MCF 10A (cell line): ENCODE results near the gene C14orf132. TPM values are rescaled to one million over a fixed set of nuclear protein-coding genes. Genes with fewer than 3 reads are reported as not detected.

Experiments
- BruUV-seq: library from RNA; stranded (reverse); fragments of 400-500 nt; replicated peaks from 2 replicates; lab custom pipeline; 2021; lab: Mats Ljungman, UMichigan
- CTCF ChIA-PET: fragments of 300-600 bp; sonication (Branson Sonifier 250); formaldehyde crosslinking; extraction: SDS; loops from one replicate; lab custom pipeline; 2021; ENCODE audit warnings: antibody characterized with exemption, inconsistent platforms; lab: Yijun Ruan, JAX
- POLR2A ChIA-PET: fragments of 300-600, 350-650 bp; sonication (Branson Sonifier 250); formaldehyde crosslinking; extraction: SDS; loops from one replicate; lab custom pipeline; 2020; ENCODE audit warnings: antibody characterized with exemption, inconsistent platforms; lab: Yijun Ruan, JAX
- DNase-seq: peaks from one replicate; pipeline ENCODE4 v3.0.0-alpha.2; 2018; ENCODE audit not compliant: unreplicated experiment
- H3K27ac Mint-ChIP-seq: one replicate; pipeline ENCODE4 v1.8.0; 2022; ENCODE audit warnings: mild to moderate bottlenecking, low read depth, mixed read lengths; ENCODE audit not compliant: unreplicated experiment
- H3K27me3 Mint-ChIP-seq: one replicate; pipeline ENCODE4 v1.8.0; 2022; ENCODE audit warnings: mixed read lengths; ENCODE audit not compliant: insufficient read depth, unreplicated experiment
- H3K36me3 Mint-ChIP-seq: one replicate; pipeline ENCODE4 v1.8.0; 2022; ENCODE audit warnings: mild to moderate bottlenecking, moderate library complexity, mixed read lengths; ENCODE audit not compliant: insufficient read depth, unreplicated experiment
- H3K4me1 Mint-ChIP-seq: one replicate; pipeline ENCODE4 v1.8.0; 2022; ENCODE audit warnings: mixed read lengths; ENCODE audit not compliant: insufficient read depth, unreplicated experiment
- H3K4me3 Mint-ChIP-seq: one replicate; pipeline ENCODE4 v1.8.0; 2022; ENCODE audit warnings: mild to moderate bottlenecking, moderate library complexity, mixed read lengths; ENCODE audit not compliant: unreplicated experiment
- H3K9me3 Mint-ChIP-seq: one replicate; pipeline ENCODE4 v1.8.0; 2022; ENCODE audit warnings: mixed read lengths; ENCODE audit not compliant: unreplicated experiment
- intact Hi-C: fragments of 100-400 bp; cut with micrococcal nuclease; formaldehyde crosslinking; loops from 2 replicates; pipeline ENCODE4 v1.14.1; 2022
- total RNA-seq: library from RNA; stranded (reverse); gene quantifications from 2 replicates; pipeline ENCODE4 v1.2.3, GENCODE V29; 2022
- TF ChIP-seq, protein P1 (sequence below): fragments of 200-600 bp; IDR thresholded peaks from one replicate; pipeline ENCODE4 v1.8.0; 2022; ENCODE audit warnings: antibody characterized with exemption, mild to moderate bottlenecking; ENCODE audit not compliant: unreplicated experiment

The C14orf132 gene
- total RNA-seq, 1 experiment from 2014 or later = not detected

DNA sequence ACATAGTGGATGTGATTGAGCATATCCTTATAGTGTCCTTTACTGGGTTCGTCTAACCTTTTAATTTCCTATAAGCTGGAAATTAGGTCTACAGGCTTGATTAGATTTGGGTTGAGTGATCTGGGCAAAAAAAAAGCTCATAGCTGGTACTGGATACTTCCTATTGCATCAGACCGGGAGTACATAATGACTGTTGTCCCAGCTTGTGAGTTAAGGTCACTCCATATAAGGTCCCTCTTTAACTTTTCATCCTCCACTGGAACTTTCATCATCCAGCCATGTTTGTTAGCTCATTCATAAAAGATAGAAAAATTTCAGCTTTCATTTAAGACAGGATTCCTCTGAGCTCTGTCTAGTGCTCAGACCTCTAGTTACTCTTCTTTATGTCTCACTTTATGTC, 80.8 kb downstream of the C14orf132 start:
- CTCF ChIA-PET = interaction anchor here (0.6 to 1.7 kb wide), 4 partner anchors 13 to 205 kb away, joined by 3 to 6 read pairs (median 4); no protein-coding TSS in a partner anchor
- H3K27ac Mint-ChIP-seq = no peak overlapping the region

DNA sequence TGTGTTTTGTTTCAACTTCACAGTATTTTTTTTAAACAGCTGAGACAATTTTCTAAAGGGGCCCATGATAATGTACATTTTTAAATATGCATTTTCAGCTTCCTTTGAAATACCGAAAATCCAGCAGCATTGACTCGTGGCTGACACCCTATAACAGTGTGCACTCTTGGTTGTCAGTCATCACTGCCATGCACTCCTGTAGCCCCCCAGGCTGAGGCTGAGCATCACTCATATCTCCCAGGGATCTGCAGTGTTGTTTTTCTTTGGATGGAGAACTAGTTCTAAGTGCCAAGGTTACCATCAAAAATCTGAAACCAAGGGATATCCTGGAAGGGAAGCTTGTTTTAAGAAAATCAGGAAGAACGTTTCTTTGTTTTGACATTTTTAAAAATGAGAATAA, 81.2 kb downstream of the C14orf132 start:
- ChIA-PET CTCF (interaction anchor here (0.6 to 1.7 kb wide), 4 partner anchors 13 to 205 kb away, joined by 3 to 6 read pairs (median 4); no protein-coding TSS in a partner anchor), POLR2A (interaction anchor here (0.6 to 0.8 kb wide), 3 partner anchors 8 to 26 kb away, joined by 3 read pairs; no protein-coding TSS in a partner anchor)
- no TSS peak for BruUV-seq
- intact Hi-C loops = no loop called here
- no peaks in the 10 kb centered on the region for H3K9me3 Mint-ChIP-seq
- H3K4me3 Mint-ChIP-seq = no peak overlapping the region
- TF ChIP-seq, protein P1, sequence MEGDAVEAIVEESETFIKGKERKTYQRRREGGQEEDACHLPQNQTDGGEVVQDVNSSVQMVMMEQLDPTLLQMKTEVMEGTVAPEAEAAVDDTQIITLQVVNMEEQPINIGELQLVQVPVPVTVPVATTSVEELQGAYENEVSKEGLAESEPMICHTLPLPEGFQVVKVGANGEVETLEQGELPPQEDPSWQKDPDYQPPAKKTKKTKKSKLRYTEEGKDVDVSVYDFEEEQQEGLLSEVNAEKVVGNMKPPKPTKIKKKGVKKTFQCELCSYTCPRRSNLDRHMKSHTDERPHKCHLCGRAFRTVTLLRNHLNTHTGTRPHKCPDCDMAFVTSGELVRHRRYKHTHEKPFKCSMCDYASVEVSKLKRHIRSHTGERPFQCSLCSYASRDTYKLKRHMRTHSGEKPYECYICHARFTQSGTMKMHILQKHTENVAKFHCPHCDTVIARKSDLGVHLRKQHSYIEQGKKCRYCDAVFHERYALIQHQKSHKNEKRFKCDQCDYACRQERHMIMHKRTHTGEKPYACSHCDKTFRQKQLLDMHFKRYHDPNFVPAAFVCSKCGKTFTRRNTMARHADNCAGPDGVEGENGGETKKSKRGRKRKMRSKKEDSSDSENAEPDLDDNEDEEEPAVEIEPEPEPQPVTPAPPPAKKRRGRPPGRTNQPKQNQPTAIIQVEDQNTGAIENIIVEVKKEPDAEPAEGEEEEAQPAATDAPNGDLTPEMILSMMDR = no peak
- no peaks in the 10 kb centered on the region for H3K27me3 Mint-ChIP-seq
- peaks cover 10% of the 10 kb centered on the region for H3K4me1 Mint-ChIP-seq
- no peaks in the 10 kb centered on the region for H3K36me3 Mint-ChIP-seq
- no peak for DNase-seq
- H3K27ac Mint-ChIP-seq = no peak overlapping the region

More for the DNA sequence above, 80.8 kb downstream of the C14orf132 start:
- Mint-ChIP-seq H3K9me3 (no peaks in the 10 kb centered on the region), H3K36me3 (no peaks in the 10 kb centered on the region), H3K4me3 (no peak overlapping the region), H3K27me3 (no peaks in the 10 kb centered on the region), H3K4me1 (peaks cover 10% of the 10 kb centered on the region)
- no TSS peak for BruUV-seq
- POLR2A ChIA-PET = interaction anchor here (0.6 to 0.8 kb wide), 3 partner anchors 9 to 26 kb away, joined by 3 read pairs; no protein-coding TSS in a partner anchor
- intact Hi-C loops = no loop called here
- DNase-seq = no peak
- TF ChIP-seq, protein P1 = no peak

DNA sequence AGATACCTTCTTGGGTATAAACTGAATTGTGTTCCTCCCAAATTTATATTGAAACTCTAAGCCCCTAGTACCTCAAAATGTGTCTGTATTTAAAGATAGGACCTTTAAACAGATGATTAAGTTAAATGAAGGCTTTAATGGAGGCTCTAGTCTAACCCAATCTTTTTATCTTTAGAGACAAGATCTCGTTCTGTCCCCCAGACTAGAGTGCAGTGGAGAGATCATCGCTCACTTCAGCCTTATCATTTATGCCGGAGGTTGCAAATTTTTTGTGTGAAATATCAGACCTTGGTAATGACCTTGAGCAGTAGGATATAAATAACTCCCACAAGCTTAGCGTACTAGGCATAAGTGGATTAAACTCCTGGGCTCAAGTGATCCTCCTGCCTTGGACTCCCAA, 81.8 kb downstream of the C14orf132 start:
- no peak overlapping the region for H3K4me3 Mint-ChIP-seq
- H3K4me1 Mint-ChIP-seq = peaks cover 10% of the 10 kb centered on the region
- H3K27me3 Mint-ChIP-seq = no peaks in the 10 kb centered on the region
- intact Hi-C loops = no loop called here
- no peaks in the 10 kb centered on the region for H3K9me3 Mint-ChIP-seq
- H3K36me3 Mint-ChIP-seq = no peaks in the 10 kb centered on the region
- TF ChIP-seq, protein P1 = no peak
- ChIA-PET CTCF (interaction anchor here (1.7 kb wide), 1 partner anchor 16 kb away, joined by 6 read pairs; no protein-coding TSS in a partner anchor), POLR2A (no interaction called here)
- no peak overlapping the region for H3K27ac Mint-ChIP-seq
- DNase-seq = no peak
- no TSS peak for BruUV-seq

DNA sequence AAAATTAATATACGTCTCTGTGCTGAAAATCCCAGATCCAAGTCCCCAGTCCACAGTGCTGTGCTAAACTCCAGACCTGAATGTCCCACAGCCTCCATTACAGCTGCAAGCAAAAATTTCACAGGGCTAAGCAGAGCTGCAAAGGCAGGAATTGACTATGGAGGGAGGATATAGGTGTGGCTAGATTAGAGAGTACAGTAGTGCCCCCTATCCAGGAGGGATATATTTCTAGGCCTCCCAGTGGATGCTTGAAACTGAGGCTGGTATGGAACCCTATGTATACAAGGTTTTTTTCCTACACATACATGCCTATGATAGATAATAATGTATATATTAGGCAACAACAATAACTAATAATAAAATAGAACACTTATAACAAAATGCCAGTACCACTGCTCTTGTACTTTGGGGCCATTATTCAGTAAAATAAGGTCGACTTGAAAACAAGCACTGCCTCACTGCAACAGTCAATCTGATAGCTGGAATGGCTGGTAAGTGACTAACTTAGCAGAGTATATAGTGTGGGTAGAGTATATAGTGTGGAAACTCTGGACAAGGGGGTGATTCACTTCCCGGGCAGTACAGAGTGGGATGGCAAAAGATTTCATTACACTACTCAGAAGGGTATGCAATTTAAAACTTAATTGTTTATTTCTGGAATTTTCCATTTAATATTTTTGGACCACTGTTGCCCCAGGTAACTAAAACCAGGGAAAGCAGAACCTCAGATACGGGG, 82.7 kb downstream of the C14orf132 start:
- Mint-ChIP-seq H3K4me3 (no peak overlapping the region), H3K4me1 (peaks cover 6% of the 10 kb centered on the region), H3K9me3 (no peaks in the 10 kb centered on the region), H3K27ac (no peak overlapping the region), H3K27me3 (no peaks in the 10 kb centered on the region), H3K36me3 (no peaks in the 10 kb centered on the region)
- intact Hi-C loops = no loop called here
- CTCF ChIA-PET = no interaction called here
- TF ChIP-seq, protein P1 = no peak
- DNase-seq = peak; percentile 29
- BruUV-seq = no TSS peak
- POLR2A ChIA-PET = no interaction called here
